MCF 10A (cell line): Measurements from ENCODE around the gene ARHGAP40. TPM values are rescaled to one million over a fixed set of nuclear protein-coding genes. Genes with fewer than 3 reads are reported as not detected.

Experiments
- BruUV-seq: library from RNA; stranded (reverse); fragments of 400-500 nt; replicated peaks from 2 replicates; lab custom pipeline; 2021; lab: Mats Ljungman, UMichigan
- CTCF ChIA-PET: fragments of 300-600 bp; sonication (Branson Sonifier 250); formaldehyde crosslinking; extraction: SDS; loops from one replicate; lab custom pipeline; 2021; ENCODE audit warnings: antibody characterized with exemption, inconsistent platforms; lab: Yijun Ruan, JAX
- POLR2A ChIA-PET: fragments of 300-600, 350-650 bp; sonication (Branson Sonifier 250); formaldehyde crosslinking; extraction: SDS; loops from one replicate; lab custom pipeline; 2020; ENCODE audit warnings: antibody characterized with exemption, inconsistent platforms; lab: Yijun Ruan, JAX
- DNase-seq: peaks from one replicate; pipeline ENCODE4 v3.0.0-alpha.2; 2018; ENCODE audit not compliant: unreplicated experiment
- H3K27ac Mint-ChIP-seq: one replicate; pipeline ENCODE4 v1.8.0; 2022; ENCODE audit warnings: mild to moderate bottlenecking, low read depth, mixed read lengths; ENCODE audit not compliant: unreplicated experiment
- H3K27me3 Mint-ChIP-seq: one replicate; pipeline ENCODE4 v1.8.0; 2022; ENCODE audit warnings: mixed read lengths; ENCODE audit not compliant: insufficient read depth, unreplicated experiment
- H3K36me3 Mint-ChIP-seq: one replicate; pipeline ENCODE4 v1.8.0; 2022; ENCODE audit warnings: mild to moderate bottlenecking, moderate library complexity, mixed read lengths; ENCODE audit not compliant: insufficient read depth, unreplicated experiment
- H3K4me1 Mint-ChIP-seq: one replicate; pipeline ENCODE4 v1.8.0; 2022; ENCODE audit warnings: mixed read lengths; ENCODE audit not compliant: insufficient read depth, unreplicated experiment
- H3K4me3 Mint-ChIP-seq: one replicate; pipeline ENCODE4 v1.8.0; 2022; ENCODE audit warnings: mild to moderate bottlenecking, moderate library complexity, mixed read lengths; ENCODE audit not compliant: unreplicated experiment
- H3K9me3 Mint-ChIP-seq: one replicate; pipeline ENCODE4 v1.8.0; 2022; ENCODE audit warnings: mixed read lengths; ENCODE audit not compliant: unreplicated experiment
- CTCF ChIP-seq: fragments of 200-600 bp; IDR thresholded peaks from one replicate; pipeline ENCODE4 v1.8.0; 2022; ENCODE audit warnings: antibody characterized with exemption, mild to moderate bottlenecking; ENCODE audit not compliant: unreplicated experiment
- intact Hi-C: fragments of 100-400 bp; cut with micrococcal nuclease; formaldehyde crosslinking; loops from 2 replicates; pipeline ENCODE4 v1.14.1; 2022
- total RNA-seq: library from RNA; stranded (reverse); gene quantifications from 2 replicates; pipeline ENCODE4 v1.2.3, GENCODE V29; 2022

The ARHGAP40 gene
- total RNA-seq, 1 experiment from 2014 or later: not detected

GRCh38 chr20:38697306-38697705 is 95.7 kb downstream of the ARHGAP40 start:
- no peak for TF ChIP-seq CTCF
- no peaks in the 10 kb centered on the region for H3K4me1 Mint-ChIP-seq
- H3K27me3 Mint-ChIP-seq: peaks cover 31% of the 10 kb centered on the region
- intact Hi-C loops: no loop called here
- ChIA-PET CTCF (interaction anchor here (0.6 to 1.2 kb wide), 4 partner anchors 38 to 359 kb away, joined by 3 to 5 read pairs (median 3); no protein-coding TSS in a partner anchor), POLR2A (no interaction called here)
- no peak overlapping the region for H3K4me3 Mint-ChIP-seq
- no peak overlapping the region for H3K27ac Mint-ChIP-seq
- no peaks in the 10 kb centered on the region for H3K36me3 Mint-ChIP-seq
- DNase-seq: no peak
- no TSS peak for BruUV-seq
- no peaks in the 10 kb centered on the region for H3K9me3 Mint-ChIP-seq

GRCh38 chr20:38698541-38698940 is 96.9 kb downstream of the ARHGAP40 start:
- H3K27ac Mint-ChIP-seq: no peak overlapping the region
- CTCF ChIA-PET: interaction anchor here (1.1 to 1.2 kb wide), 4 partner anchors 40 to 357 kb away, joined by 3 read pairs; no protein-coding TSS in a partner anchor
- no peak for TF ChIP-seq CTCF
- peaks cover 41% of the 10 kb centered on the region for H3K27me3 Mint-ChIP-seq
- intact Hi-C loops: no loop called here
- H3K4me3 Mint-ChIP-seq: no peak overlapping the region
- no TSS peak for BruUV-seq
- H3K4me1 Mint-ChIP-seq: no peaks in the 10 kb centered on the region
- POLR2A ChIA-PET: no interaction called here
- H3K36me3 Mint-ChIP-seq: no peaks in the 10 kb centered on the region
- no peak for DNase-seq
- H3K9me3 Mint-ChIP-seq: no peaks in the 10 kb centered on the region

- Mint-ChIP-seq H3K36me3 (no peaks in the 10 kb centered on the region), H3K4me3 (no peak overlapping the region), H3K4me1 (no peaks in the 10 kb centered on the region), H3K9me3 (no peaks in the 10 kb centered on the region), H3K27me3 (peaks cover 39% of the 10 kb centered on the region), H3K27ac (no peak overlapping the region)
- no peak for DNase-seq
- CTCF ChIA-PET: interaction anchor here (1.0 kb wide), 1 partner anchor 51 kb away, joined by 4 read pairs; no protein-coding TSS in a partner anchor
- intact Hi-C loops: no loop called here
- POLR2A ChIA-PET: no interaction called here
- BruUV-seq: no TSS peak
- TF ChIP-seq CTCF: no peak
Measured at GRCh38 chr20:38700141-38700540, 98.5 kb downstream of the ARHGAP40 start.

Other genes with a start within 250 kb of the ARHGAP40 start
- gene SNHG17, start 166.5 kb upstream of the ARHGAP40 start, total RNA-seq: 83.6 and 133 TPM in 2 replicates
- 33.8 and 37.3 TPM in 2 replicates for gene RALGAPB, start 129.0 kb upstream of the ARHGAP40 start, total RNA-seq
- not detected in 2 replicates for gene ADIG, start 20.6 kb upstream of the ARHGAP40 start, total RNA-seq
- gene SLC32A1, start 122.7 kb downstream of the ARHGAP40 start, total RNA-seq: not detected in 2 replicates
- gene ACTR5, start 146.7 kb downstream of the ARHGAP40 start, total RNA-seq: 6.0 and 6.9 TPM in 2 replicates
- not detected in 2 replicates for gene PPP1R16B, start 203.9 kb downstream of the ARHGAP40 start, total RNA-seq